Measurements from ENCODE around the gene MED16. TPM values are rescaled to one million over a fixed set of nuclear protein-coding genes. Genes with fewer than 3 reads are reported as not detected.

MED16 gene
- total RNA-seq, 1 experiment from 2014 or later: 83.1 TPM

GRCh38 chr19:904545-904944, 11.6 kb upstream of the MED16 start:
- Histone ChIP-seq H3K4me1 (ENCODE audit: insufficient read depth, low read length) (no peaks in the 10 kb centered on the region; the same call in 1 of the 2 replicates), H3K23ac (ENCODE audit: insufficient read length, low read depth, low read length) (no peak overlapping the region), H4K20me1 (ENCODE audit: control insufficient read depth, insufficient read depth, insufficient read length) (no peaks in the 10 kb centered on the region), H3K56ac (ENCODE audit: insufficient read length, low read depth, low read length) (no peak overlapping the region), H3K18ac (ENCODE audit: insufficient read length, low read depth, low read length) (no peak overlapping the region), H3K27ac (ENCODE audit: insufficient read length, low read depth, low read length) (no peak overlapping the region), H3K9me3 (ENCODE audit: control insufficient read depth, low read depth, low read length) (no peaks in the 10 kb centered on the region), H3K14ac (ENCODE audit: insufficient read depth, low read length) (no peak overlapping the region), H4K91ac (ENCODE audit: insufficient read length, low read depth, low read length) (no peak overlapping the region), H2AFZ (ENCODE audit: low read length) (no peak overlapping the region), H3K23me2 (ENCODE audit: insufficient read length, low read depth, low read length, poor library complexity, severe bottlenecking) (no peaks in the 10 kb centered on the region), H3K4me2 (ENCODE audit: insufficient read depth, insufficient read length, low read length) (no peak overlapping the region), H4K8ac (replicated peaks; ENCODE audit: insufficient read length, low read depth, low read length) (no peak overlapping the region), H2BK20ac (ENCODE audit: low read depth, low read length, poor library complexity, severe bottlenecking) (no peak overlapping the region), H2BK15ac (ENCODE audit: low read depth, low read length) (no peak overlapping the region), H3K27me3 (ENCODE audit: insufficient read depth, low read length) (no peaks in the 10 kb centered on the region), H3T11ph (ENCODE audit: low read length) (no peak overlapping the region), H3K79me1 (ENCODE audit: insufficient read depth, low read depth, low read length, poor library complexity, severe bottlenecking) (peaks cover 13% of the 10 kb centered on the region), H2BK5ac (ENCODE audit: insufficient read length, low read length) (no peak overlapping the region), H4K5ac (ENCODE audit: insufficient read length, low read depth, low read length) (no peak overlapping the region), H2AK5ac (ENCODE audit: insufficient read length, low read length) (no peak overlapping the region), H2BK120ac (ENCODE audit: low read depth, low read length, poor library complexity, severe bottlenecking) (no peak overlapping the region), H3K9ac (ENCODE audit: extremely low read depth, insufficient read length, low read length) (no peak overlapping the region), H3K4ac (ENCODE audit: low read depth, low read length) (no peak overlapping the region), H3K79me2 (ENCODE audit: insufficient read depth, low read length) (peaks cover 8% of the 10 kb centered on the region; the same call in 1 of the 2 replicates), H2BK12ac (ENCODE audit: insufficient read length, low read depth, low read length) (no peak overlapping the region)
- Mint-ChIP-seq H3K9me3 (no peaks in the 10 kb centered on the region), H3K4me1 (peaks cover 0 to 35% of the 10 kb centered on the region in 2 experiments; a peak in 2 of 4 replicates), H3K27me3 (ENCODE audit: low read depth) (no peaks in the 10 kb centered on the region; the same call in 1 of the 2 replicates), H3K4me3 (0 out of 5 replicates have a peak overlapping the region, but pooled peaks of 1 of the 2 experiments have one; percentile 19), H3K27ac (peak overlapping the region in 1 of 3 experiments; percentile 92; a peak in 2 of 7 replicates), H3K36me3 (ENCODE audit: insufficient read depth in 1 of 3, low read depth in 3 of 3) (peaks cover 0 to 7% (median 7%) of the 10 kb centered on the region in 3 experiments; a peak in 4 of 7 replicates)
- no peak for TF ChIP-seq CTCF (conservative IDR thresholded peaks at IDR 0.05)
- no CpG with 5 or more reads among the region's 8 CpGs for WGBS (ENCODE audit: extremely low coverage, insufficient read length, low lambda C conversion rate)
- no peak for DNase-seq

Data from H9 (cell line).